HG03457 (cell line): ENCODE results near the gene LMLN.
"Not testable (repeated sequence)": the region's sequence is repeated elsewhere in the genome, so short reads cannot be mapped to it uniquely, and the experiment has no call there.

ENCODE experiments used
- ATAC-seq: cut with Tn5 transposase; IDR thresholded peaks from one replicate; pipeline ENCODE4 v1.9.1; 2021; ENCODE audit warnings: moderate number of reproducible peaks; ENCODE audit not compliant: unreplicated experiment

LMLN gene, protein sequence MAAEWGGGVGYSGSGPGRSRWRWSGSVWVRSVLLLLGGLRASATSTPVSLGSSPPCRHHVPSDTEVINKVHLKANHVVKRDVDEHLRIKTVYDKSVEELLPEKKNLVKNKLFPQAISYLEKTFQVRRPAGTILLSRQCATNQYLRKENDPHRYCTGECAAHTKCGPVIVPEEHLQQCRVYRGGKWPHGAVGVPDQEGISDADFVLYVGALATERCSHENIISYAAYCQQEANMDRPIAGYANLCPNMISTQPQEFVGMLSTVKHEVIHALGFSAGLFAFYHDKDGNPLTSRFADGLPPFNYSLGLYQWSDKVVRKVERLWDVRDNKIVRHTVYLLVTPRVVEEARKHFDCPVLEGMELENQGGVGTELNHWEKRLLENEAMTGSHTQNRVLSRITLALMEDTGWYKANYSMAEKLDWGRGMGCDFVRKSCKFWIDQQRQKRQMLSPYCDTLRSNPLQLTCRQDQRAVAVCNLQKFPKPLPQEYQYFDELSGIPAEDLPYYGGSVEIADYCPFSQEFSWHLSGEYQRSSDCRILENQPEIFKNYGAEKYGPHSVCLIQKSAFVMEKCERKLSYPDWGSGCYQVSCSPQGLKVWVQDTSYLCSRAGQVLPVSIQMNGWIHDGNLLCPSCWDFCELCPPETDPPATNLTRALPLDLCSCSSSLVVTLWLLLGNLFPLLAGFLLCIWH

DNA sequence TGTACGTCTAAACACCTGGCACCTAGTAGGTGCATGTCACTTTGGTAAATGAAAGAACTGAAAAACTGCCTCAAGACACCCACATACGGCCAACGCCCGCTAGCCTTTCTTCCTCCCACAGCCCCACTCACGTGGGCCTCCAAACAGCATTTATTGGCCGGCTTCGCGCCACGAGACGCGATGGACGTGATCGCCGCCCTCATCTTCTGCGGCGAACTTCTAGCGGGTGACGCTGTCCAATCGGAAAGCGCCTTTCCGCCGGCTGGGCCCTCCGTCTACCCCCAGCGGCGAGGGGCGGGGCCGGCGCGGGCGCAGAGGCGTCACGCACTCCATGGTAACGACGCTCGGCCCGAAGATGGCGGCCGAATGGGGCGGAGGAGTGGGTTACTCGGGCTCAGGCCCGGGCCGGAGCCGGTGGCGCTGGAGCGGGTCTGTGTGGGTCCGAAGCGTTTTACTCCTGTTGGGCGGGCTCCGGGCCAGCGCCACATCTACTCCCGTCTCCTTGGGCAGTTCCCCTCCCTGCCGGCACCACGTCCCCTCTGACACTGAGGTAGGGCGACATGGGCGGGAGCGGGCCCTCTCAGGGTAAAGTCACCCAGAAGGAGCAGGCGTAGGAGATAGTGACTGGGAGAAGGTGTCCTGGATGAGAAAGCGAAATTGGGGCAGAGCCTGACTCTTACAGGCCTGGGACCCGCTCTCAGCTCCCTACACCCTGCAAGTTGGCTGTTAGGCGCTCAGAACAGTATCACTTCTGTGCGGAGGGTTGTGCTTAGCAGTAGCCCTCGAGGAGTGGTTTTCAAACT is at the start of gene LMLN:
LMLN (plus strand) TSS at position 327 of the 803 bp plus-strand sequence; CDS start at position 356, 29 bp downstream.
- peak; percentile 97 for ATAC-seq

DNA sequence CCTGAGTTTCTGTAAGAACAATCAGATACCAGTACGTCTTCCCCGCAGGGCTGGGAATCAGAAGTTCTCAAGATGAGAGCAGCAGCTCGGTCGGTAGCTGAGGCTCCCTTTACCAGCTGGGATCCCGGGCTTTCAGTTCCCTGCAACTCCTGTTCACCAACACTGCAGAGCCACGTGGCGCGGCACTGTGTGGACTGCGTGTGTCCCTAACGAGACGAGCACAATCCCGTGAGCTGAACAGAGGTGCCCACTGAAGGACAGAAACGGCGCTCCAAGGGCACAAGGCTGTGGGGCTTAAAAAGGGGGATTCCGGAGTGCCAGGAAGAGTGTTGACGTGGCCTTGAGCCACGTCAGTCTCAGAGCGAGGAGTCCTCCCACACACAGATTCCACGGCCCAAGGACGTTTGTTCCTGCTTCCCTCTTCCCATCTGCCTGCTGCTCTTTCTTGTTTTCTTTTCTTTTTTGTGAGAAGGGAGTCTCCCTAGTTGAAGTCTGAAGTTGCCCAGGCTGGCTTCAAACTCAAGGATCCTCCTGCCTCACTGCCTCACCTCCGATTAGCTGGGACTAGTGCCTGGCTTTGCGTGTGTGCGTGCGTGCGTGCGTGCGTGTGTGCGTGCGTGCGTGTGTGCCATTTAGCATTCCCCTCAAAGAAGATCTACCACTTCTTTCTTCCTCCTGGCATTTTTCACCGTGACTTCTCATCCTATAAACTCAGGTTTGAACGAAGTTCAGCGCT is 47.1 kb upstream of the LMLN start:
- ATAC-seq = no peak

DNA sequence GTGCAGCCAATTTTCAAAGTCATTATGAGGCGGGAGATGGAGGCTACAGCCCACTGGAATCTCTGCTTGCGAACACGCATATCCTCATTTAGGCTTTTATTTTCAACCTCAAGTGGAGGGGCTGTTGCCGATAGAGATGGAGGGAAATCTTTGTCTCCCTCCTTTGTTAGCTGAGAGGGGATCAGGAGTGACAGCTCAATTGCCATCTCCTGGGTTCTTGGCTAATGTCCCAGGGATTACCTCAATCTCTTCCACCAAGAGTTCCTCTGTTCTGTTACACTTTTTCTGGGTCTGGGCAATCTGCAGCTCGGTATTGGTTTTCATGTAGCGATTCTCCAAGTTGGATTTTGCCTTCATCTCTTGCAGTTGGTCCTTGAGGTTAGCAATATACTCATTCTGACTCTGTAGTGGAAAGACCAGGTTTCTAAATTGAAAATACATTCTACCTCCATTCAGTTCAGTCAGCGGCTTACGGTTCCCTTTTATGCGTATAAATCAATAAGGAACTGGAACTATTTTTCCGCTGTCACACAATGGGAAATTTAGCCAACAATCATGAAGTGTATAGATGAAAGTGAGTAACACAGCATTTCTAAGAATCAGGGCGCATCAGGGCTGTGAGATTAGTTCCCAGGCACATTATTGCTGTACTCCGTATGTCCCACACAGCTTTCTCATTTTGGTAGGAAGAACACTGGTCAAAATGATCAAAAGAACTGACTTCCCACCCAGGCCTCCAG is 46.2 kb upstream of the LMLN start:
- no peak for ATAC-seq

DNA sequence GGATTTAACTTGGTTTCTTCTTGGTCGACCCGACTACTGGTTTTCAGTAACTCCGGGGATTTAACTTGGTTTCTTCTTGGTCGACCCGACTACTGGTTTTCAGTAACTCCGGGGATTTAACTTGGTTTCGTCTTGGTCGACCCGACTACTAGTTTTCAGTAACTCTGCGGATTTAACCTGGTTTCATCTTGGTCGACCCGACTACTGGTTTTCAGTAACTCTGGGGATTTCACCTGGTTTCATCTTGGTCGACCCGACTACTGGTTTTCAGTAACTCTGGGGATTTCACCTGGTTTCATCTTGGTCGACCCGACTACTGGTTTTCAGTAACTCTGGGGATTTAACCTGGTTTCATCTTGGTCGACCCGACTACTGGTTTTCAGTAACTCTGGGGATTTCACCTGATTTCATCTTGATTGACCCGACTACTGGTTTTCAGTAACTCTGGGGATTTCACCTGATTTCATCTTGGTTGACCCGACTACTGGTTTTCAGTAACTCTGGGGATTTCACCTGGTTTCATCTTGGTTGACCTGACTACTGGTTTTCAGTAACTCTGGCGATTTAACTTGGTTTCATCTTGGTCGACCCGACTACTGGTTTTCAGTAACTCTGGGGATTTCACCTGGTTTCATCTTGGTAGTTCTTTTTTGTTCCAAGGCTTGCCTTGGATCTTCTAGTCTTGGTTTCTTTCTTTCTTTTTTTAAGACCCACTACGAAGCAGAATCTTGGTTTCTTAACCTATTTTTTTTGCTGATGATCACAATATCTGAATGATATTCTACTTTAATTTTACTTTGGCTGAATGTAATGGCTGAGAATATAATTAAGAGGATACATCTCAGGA is 38.4 kb upstream of the LMLN start:
- not testable (repeated sequence) for ATAC-seq

DNA sequence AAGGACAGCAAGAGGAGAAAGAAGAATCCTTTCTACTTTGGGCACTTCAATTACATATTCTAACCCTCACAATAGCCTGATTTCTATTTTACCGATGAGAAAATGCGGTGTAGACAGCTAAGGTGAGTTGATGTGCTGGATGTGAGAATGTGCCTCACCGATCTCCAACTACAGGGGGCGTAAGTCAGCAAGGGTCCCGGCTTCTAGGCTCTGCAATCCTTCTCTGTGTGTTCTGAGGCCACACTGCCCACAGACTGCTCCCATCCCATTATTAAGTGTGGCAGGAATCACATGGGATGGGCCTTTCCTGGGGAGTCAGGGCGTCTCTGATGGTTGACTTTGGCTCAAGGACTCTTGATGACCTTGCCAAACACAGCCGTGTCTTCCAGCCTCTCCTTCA is 33.6 kb upstream of the LMLN start:
- ATAC-seq = no peak

DNA sequence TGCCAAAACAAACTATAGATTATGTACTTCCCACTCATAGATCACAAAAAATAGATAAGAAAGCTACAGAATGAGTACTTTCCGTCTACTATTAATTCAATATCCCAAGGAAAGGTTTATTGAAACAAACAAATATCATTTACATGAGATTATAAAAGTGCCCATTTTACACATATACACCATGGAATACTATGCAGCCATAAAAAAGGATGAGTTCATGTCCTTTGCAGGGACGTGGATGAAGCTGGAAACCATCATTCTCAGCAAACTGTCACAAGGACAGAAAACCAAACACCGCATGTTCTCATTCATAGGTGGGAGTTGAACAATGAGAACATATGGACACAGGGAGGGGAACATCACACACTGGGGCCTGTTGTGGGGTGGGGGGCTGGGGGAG is 32.4 kb upstream of the LMLN start:
- ATAC-seq = not testable (repeated sequence)

DNA sequence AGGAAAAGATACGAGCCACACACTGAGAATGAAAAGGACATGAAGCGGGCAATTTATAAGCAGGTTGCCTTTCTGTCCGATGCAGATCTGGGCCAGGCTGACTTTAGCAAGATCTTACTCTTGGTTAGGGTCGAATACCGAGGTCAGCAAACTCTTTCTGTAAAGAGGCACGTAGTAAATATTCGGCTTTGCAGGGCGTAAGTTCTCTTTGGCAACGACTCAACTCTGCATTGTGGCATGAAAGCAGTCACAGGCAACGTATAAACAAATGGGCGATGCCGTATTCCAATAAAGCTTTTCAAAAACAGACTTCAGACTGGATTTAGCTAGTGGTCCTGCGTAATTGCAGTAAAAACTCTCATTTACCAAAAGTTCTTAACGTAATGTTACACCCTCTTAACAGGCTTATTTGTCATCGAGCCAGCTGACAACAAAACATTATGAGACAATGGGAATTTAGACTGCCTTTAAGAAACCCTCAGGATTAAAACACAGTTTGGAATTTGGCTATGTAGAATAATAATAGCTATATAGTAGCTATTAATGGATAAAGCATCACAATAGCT is 23.1 kb upstream of the LMLN start:
- no peak for ATAC-seq

DNA sequence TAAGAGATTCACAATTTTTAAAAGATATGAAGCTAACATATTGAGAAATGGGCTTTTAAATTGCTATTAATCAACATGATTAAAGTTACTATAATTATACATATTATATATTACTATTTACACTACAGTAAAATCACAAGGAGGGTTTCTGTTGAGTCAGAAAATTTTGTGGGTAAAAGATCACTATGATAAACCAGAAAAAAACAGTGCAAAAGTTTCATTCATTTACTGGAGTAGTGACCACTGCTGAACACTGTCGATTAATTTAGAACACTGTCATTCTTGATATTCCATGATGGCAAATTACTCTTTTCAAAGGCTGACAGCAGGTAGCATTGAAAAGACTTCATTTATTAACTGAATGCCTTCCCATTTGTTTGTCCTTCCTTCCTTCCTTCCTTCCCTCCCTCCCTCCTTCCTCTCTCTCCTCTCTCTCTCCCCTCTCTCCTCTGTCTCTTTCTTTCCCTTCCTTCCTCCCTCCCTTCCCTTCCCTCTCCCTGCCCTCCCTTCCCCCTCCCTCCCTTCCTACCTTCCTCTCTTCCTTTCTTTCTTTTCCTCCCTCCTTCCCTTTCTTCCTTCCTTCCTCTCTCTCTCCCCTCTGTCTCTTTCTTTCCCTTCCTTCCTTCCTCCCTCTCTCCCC is 19.2 kb upstream of the LMLN start:
- ATAC-seq = no peak

DNA sequence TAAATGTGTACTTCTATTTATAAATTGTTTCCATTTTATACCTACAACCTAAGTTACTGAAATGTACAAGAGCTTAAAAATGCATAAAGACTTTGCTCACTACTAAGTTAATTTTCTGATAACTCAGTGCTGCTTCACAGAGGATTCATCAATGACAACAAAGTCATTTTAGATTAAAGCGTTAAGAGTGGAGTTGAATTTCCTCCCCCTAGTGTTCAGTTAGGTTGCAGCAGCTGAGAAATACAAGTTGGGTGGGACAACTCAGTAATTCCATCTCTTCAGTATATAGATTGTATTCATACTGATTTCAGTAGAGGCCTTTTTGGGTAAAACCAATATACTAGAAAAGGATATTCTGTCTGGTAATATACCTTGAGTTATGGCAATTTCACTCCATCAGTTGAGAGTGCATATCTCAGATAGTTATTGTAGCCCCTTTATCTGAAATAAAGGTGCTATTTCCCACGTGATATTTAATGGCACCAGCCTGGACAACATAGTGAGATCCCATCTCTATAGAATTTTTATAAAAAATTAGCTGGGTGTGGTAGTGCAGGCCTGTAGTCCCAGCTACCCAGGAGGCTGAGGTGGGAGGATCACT is 17.0 kb upstream of the LMLN start:
- ATAC-seq = no peak

DNA sequence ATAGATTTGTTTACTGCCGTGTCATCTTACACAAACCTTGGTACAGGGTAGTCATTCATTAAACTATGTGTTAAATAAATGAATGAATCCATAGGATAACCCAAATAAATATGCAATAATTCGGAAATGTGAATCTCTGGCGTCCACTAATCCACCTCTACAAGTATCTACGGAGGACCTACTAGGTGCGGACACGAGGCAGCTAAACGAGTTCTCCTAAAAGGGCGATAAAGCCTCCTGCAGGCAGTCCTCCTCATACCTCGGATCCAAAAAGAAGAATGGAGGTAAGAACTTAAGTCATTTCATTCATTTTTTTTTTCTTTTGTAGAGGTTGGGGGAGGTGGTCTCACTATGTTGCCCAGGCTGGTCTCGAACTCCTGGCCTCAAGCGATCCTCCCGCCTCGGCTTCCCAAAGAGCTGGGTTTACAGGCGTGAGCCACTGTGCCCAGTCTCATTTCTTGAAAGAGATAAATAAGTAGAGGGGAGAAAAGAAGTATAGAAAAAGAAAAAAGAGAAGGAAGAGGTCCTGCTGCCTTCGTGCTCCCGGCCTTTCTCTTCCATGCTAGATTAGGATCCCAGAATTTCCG is 10.7 kb upstream of the LMLN start:
- no peak for ATAC-seq

DNA sequence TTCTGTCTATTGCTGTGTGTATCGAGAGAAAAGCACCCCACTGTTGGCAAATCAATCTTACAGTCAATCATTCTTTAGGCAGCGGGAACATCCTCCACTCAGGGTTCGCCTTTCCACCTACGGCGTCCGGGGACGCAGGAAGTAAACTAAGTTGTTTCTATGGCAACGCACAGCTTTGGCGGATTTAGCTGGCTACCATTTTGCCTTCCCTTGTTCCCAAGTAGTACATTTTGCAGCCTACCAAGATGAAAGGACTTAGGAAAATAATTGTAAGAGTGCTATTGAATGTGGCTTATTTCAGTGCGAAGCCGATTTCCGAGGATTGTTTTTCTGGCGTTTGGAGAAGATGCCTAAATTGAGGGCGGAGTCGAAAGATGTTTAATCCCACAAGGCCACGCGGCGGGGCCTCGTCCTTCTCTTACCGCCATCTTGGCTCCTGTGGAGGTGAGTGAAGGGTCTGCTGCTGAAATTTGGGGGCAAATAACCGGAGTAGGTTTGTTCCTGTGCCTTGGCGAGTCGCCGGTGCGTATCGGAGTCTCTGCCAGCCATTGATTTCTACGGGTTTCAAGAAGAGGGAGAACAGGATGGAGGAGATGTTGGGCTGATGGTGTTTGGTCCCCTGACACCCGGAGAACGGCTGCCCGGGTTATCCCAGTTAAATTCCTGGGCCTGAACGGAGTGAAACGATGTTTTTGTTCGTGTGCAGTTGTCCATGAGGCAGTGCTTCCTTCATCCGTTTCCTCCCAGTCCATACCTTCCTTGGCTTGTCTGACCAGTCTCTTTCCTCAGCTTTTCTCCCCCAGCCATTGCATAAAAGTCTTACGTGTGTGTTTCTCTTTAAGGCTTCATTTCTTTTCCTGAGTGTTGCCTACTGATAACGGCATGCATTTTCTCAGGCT is 10.0 kb upstream of the LMLN start, which contains the start of gene RPL35A:
RPL35A (plus strand) TSS at position 413 of the 899 bp plus-strand sequence. CDS start 778 bp downstream, outside the sequence.
- ATAC-seq = peak; percentile 84

DNA sequence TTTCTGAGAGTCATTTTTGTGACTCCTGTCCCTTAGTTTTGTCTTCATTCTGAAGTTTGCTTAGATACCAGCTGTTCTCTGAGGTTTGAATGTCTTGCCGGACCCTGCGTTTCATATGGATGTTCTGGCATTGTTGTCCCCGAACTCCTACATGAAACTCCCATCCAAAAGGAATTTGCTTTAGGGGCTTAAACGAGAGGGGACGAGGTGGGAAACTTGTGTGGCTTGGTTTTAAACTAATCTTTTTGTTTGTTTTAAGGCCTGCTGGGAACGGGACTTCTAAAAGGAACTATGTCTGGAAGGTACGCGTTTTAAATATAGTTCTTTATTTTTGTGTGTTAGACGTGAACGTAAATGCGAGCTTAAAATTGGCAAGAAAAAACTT is 9.3 kb upstream of the LMLN start:
- ATAC-seq = no peak

DNA sequence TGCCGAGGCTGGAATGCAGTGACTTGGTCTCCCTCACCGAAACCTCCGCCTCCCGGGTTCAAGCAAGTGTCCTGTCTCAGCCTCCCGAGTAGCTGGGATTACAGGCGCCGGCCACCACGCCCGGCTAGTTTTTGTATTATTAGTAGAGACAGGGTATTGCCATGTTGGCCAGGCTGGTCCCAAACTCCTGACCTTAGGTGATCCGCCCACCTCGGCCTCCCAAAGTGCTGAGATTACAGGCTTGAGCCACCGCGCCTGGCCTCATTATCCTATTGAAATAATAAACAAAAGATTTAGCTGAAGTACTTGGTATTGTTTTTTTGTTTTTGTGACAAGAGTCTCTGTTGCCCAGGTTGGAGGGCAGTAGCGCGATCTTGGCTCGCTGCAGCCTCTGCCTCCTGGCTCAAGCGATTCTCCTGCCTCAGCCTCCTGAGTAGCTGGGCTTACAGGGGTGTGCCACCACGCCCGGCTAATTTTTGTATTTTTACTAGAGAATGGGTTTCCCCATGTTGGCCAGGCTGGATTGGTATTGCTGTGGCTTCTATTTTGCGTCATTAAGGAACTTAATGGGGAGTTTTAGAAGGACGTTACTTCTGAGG is 8.5 kb upstream of the LMLN start:
- ATAC-seq = no peak

DNA sequence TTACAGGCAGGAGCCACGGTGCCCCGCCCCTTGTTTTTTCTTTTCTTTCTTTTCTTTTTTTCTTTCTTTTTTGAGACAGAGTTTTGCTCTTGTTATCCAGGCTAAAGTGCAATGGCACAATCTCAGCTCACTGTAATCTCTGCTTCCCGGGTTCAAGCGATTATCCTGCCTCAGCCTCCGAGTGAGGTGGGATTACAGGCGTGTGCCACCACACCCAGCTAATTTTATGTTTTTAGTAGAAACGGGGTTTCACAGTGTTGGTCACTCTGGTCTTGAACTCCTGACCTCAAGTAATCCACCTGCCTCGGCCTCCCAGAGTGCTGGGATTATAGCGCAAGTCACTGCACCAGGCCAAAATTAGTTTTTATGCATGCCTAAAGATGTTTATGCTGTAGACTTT is 7.6 kb upstream of the LMLN start:
- ATAC-seq = no peak

DNA sequence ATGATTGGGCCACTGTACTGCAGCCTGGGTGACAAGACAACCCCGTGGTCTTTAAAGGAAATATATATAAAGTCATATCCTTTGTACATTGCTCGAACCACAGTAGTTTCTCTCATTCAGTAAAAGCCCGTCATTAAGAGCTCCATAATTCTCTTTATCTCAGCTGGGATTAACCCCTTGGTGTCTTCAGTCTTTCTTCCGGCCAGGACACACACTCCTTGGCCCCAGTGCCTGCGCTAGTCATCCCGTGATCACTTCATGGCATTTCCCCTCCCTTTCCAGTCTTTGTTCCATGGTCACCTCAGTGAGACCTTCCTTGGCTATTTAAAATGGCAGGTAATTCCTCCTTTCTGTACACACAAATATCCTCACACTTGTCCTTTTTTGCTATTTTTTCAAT is 6.7 kb upstream of the LMLN start:
- ATAC-seq = no peak

DNA sequence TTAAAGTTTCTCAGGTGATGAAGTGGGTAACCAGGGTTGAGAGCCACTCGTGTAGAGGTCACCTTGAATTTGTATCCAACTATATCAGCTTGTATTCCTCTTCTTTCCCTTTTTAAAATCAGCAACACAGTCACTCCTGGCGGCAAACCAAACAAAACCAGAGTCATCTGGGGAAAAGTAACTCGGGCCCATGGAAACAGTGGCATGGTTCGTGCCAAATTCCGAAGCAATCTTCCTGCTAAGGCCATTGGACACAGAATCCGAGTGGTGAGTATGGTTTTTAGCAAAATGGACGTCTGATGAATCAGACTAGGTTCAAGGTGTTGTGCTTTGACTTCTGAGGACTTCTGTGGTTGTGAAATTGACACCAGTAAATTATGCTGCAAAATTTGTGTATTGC is 6.1 kb upstream of the LMLN start:
- no peak for ATAC-seq
